ENCODE measurements around the gene ZNF445.
"Not testable (repeated sequence)": the region's sequence is repeated elsewhere in the genome, so short reads cannot be mapped to it uniquely, and the experiment has no call there.

Gene ZNF445

DNA sequence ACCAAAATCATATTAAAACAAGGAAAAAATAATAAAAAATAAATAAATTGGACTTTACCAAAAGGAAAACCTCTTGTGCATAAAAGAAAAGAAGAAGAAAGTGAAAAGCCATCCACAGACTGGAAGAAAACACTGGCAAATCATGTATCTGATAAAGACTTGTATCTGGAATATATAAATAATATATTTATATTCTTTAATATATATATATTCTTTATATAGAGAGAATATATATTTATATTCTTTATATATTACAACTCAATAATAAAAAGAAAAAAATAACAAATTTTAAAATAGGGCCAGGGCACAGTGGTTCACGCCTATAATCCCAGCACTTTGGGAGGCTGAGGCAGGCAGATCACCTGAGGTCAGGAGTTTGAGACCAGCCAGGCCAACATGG, 27.1 kb upstream of the ZNF445 start:
- Histone ChIP-seq H3K79me2 (ENCODE audit: insufficient read depth, low read length) (peaks cover 67% of the 10 kb centered on the region), H3K9me2 (replicated peaks; ENCODE audit: insufficient read depth, low read length) (no peaks in the 10 kb centered on the region), H3K36me3 (ENCODE audit: low read length) (peaks cover 33% of the 10 kb centered on the region), H3K27me3 (ENCODE audit: low read length) (no peaks in the 10 kb centered on the region), H3K4me2 (ENCODE audit: low read depth, low read length, poor library complexity, severe bottlenecking) (no peak overlapping the region), H3K9ac (ENCODE audit: low read length) (no peak overlapping the region), H3K9me3 (ENCODE audit: insufficient read depth, low read length) (peaks cover 37% of the 10 kb centered on the region; the same call in 1 of the 2 replicates), H3K27ac (ENCODE audit: low read depth, low read length) (no peak overlapping the region), H4K20me1 (ENCODE audit: low read depth, low read length) (no peaks in the 10 kb centered on the region), H2AFZ (ENCODE audit: low read depth, low read length, severe bottlenecking) (no peak overlapping the region), H3F3A (ENCODE audit: insufficient read depth) (no peaks in the 10 kb centered on the region; the same call in 1 of the 2 replicates), H3K4me3 (ENCODE audit: insufficient read depth, low read length, poor library complexity, severe bottlenecking) (no peak overlapping the region)
- no peak for TF ChIP-seq CTCF (IDR thresholded peaks at IDR 0.05; ENCODE audit: insufficient read depth, low read length, poor library complexity, severe bottlenecking)
- TF ChIP-seq EZH2phosphoT487 (conservative IDR thresholded peaks at IDR 0.05; ENCODE audit: low read length) = no peak

- not testable (repeated sequence) for H3K27ac ChIP-seq (ENCODE audit: low read depth, low read length); H3K4me3 ChIP-seq (ENCODE audit: insufficient read depth, low read length, poor library complexity, severe bottlenecking); H4K20me1 ChIP-seq (ENCODE audit: low read depth, low read length); H3K4me2 ChIP-seq (ENCODE audit: low read depth, low read length, poor library complexity, severe bottlenecking); H3F3A ChIP-seq (ENCODE audit: insufficient read depth); H3K9me2 ChIP-seq (replicated peaks; ENCODE audit: insufficient read depth, low read length); H3K9ac ChIP-seq (ENCODE audit: low read length); H2AFZ ChIP-seq (ENCODE audit: low read depth, low read length, severe bottlenecking); H3K27me3 ChIP-seq (ENCODE audit: low read length)
- Histone ChIP-seq H3K79me2 (ENCODE audit: insufficient read depth, low read length) (peaks cover 54% of the 10 kb centered on the region), H3K36me3 (ENCODE audit: low read length) (peaks cover 45% of the 10 kb centered on the region), H3K9me3 (ENCODE audit: insufficient read depth, low read length) (peaks cover 50% of the 10 kb centered on the region; the same call in 1 of the 2 replicates)
Measured at GRCh38 chr3:44503178-44503577, 25.7 kb upstream of the ZNF445 start.

DNA sequence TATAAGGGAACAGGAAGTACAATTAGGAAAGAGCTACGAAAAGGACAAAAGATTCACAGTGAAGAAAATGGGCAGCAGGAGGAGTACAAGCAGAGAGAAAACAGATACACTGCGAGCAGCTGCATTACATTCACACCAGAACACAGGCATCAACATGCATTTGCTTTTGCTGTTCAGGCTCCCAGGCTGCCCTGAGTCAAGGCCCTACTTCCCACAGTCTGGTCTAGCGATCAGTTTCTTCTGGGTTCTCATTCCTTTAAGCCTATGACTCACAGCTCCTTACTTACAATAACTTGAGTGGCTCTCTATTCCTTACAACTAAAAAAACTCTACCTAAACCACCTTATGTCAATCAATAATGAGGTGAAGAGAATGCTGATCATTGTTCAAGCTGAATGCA, 24.5 kb upstream of the ZNF445 start:
- Histone ChIP-seq H4K20me1 (ENCODE audit: low read depth, low read length) (no peaks in the 10 kb centered on the region), H3K9me2 (replicated peaks; ENCODE audit: insufficient read depth, low read length) (no peaks in the 10 kb centered on the region), H3K27ac (ENCODE audit: low read depth, low read length) (no peak overlapping the region), H3K27me3 (ENCODE audit: low read length) (no peaks in the 10 kb centered on the region), H3K36me3 (ENCODE audit: low read length) (peaks cover 49% of the 10 kb centered on the region), H3K79me2 (ENCODE audit: insufficient read depth, low read length) (peaks cover 43% of the 10 kb centered on the region), H3K9ac (ENCODE audit: low read length) (no peak overlapping the region), H3K4me3 (ENCODE audit: insufficient read depth, low read length, poor library complexity, severe bottlenecking) (no peak overlapping the region), H2AFZ (ENCODE audit: low read depth, low read length, severe bottlenecking) (no peak overlapping the region), H3F3A (ENCODE audit: insufficient read depth) (no peaks in the 10 kb centered on the region), H3K4me2 (ENCODE audit: low read depth, low read length, poor library complexity, severe bottlenecking) (no peak overlapping the region), H3K9me3 (ENCODE audit: insufficient read depth, low read length) (peaks cover 55% of the 10 kb centered on the region; the same call in 1 of the 2 replicates)
- TF ChIP-seq EZH2phosphoT487 (conservative IDR thresholded peaks at IDR 0.05; ENCODE audit: low read length) (no peak), CTCF (IDR thresholded peaks at IDR 0.05; ENCODE audit: insufficient read depth, low read length, poor library complexity, severe bottlenecking) (no peak)

DNA sequence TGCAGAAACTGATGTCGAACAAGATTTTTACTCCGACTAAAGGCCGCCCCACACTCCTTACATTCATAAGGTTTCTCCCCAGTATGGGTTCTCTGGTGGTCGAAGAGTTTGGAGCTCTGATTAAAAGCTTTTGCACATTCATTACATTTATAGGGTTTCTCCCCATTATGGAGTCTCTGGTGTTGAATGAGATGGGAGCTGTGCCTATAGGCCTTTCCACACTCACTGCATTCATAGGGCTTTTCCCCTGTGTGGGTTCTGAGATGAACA, 22.4 kb upstream of the ZNF445 start:
- not testable (repeated sequence) for H3K4me3 ChIP-seq (ENCODE audit: insufficient read depth, low read length, poor library complexity, severe bottlenecking); H4K20me1 ChIP-seq (ENCODE audit: low read depth, low read length); H3K4me2 ChIP-seq (ENCODE audit: low read depth, low read length, poor library complexity, severe bottlenecking); H3K27me3 ChIP-seq (ENCODE audit: low read length); H3K9ac ChIP-seq (ENCODE audit: low read length); H2AFZ ChIP-seq (ENCODE audit: low read depth, low read length, severe bottlenecking); H3F3A ChIP-seq (ENCODE audit: insufficient read depth); H3K27ac ChIP-seq (ENCODE audit: low read depth, low read length); H3K9me2 ChIP-seq (replicated peaks; ENCODE audit: insufficient read depth, low read length)
- peaks cover 55% of the 10 kb centered on the region; the same call in 1 of the 2 replicates for H3K9me3 ChIP-seq (ENCODE audit: insufficient read depth, low read length)
- peaks cover 37% of the 10 kb centered on the region for H3K36me3 ChIP-seq (ENCODE audit: low read length)
- H3K79me2 ChIP-seq (ENCODE audit: insufficient read depth, low read length) = peaks cover 22% of the 10 kb centered on the region
